Ishikawa (cell line): ENCODE measurements around the gene RFPL1.
A peak's percentile ranks its signal among the peaks of the same experiment; 100 is the strongest.
"Not testable (repeated sequence)": the region's sequence is repeated elsewhere in the genome, so short reads cannot be mapped to it uniquely, and the experiment has no call there.

ENCODE experiments used
- CEBPB ChIP-seq: IDR thresholded peaks from 2 replicates; pipeline ENCODE4 v1.6.1; 2012
- CREB1 ChIP-seq: IDR thresholded peaks from 2 replicates; pipeline ENCODE4 v1.6.1; 2012; ENCODE audit warnings: low read depth
- EGR1 ChIP-seq: IDR thresholded peaks from 2 replicates; pipeline ENCODE4 v1.6.1; 2012
- EP300 ChIP-seq: IDR thresholded peaks from 2 replicates; pipeline ENCODE4 v1.6.1; 2012; ENCODE audit warnings: borderline replicate concordance
- FOXM1 ChIP-seq: IDR thresholded peaks from 2 replicates; pipeline ENCODE4 v1.6.1; 2012; ENCODE audit warnings: low read depth, borderline replicate concordance
- MAX ChIP-seq: IDR thresholded peaks from 2 replicates; pipeline ENCODE4 v1.6.1; 2012
- NFIC ChIP-seq: IDR thresholded peaks from 2 replicates; pipeline ENCODE4 v1.6.1; 2012
- RAD21 ChIP-seq: IDR thresholded peaks from 2 replicates; pipeline ENCODE4 v1.6.1; 2012; ENCODE audit warnings: low read depth
- REST ChIP-seq: IDR thresholded peaks from 2 replicates; pipeline ENCODE4 v1.6.1; 2012; ENCODE audit warnings: low read depth, mild to moderate bottlenecking
- TAF1 ChIP-seq: IDR thresholded peaks from 2 replicates; pipeline ENCODE4 v1.6.1; 2012; ENCODE audit warnings: low read depth, mild to moderate bottlenecking
- TCF12 ChIP-seq: IDR thresholded peaks from 2 replicates; pipeline ENCODE4 v1.6.1; 2012; ENCODE audit warnings: low read depth
- TEAD4 ChIP-seq: IDR thresholded peaks from 2 replicates; pipeline ENCODE4 v1.6.1; 2012
- USF1 ChIP-seq: IDR thresholded peaks from 2 replicates; pipeline ENCODE4 v1.6.1; 2012
- YY1 ChIP-seq: IDR thresholded peaks from 2 replicates; pipeline ENCODE4 v1.6.1; 2012; ENCODE audit warnings: low read depth
- ZBTB7A ChIP-seq: IDR thresholded peaks from 2 replicates; pipeline ENCODE4 v1.6.1; 2012; ENCODE audit warnings: low read depth

Gene RFPL1

GRCh38 chr22:29438283-29438682, at the start of gene RFPL1:
TSS of gene RFPL1 (plus strand) at chr22:29438583.
- not testable (repeated sequence) for TF ChIP-seq MAX, CEBPB, EP300

- TF ChIP-seq ZBTB7A (no peak), TEAD4 (no peak), MAX (no peak), FOXM1 (no peak), TCF12 (no peak), RAD21 (no peak), EGR1 (no peak), EP300 (no peak), YY1 (no peak), CEBPB (no peak), USF1 (no peak)
These were observed 49.7 kb upstream of the RFPL1 start for GRCh38 chr22:29388759-29389090.

GRCh38 chr22:29390270-29390669, 48.1 kb upstream of the RFPL1 start:
- no peak for TF ChIP-seq MAX
- no peak for TF ChIP-seq USF1
- no peak for TF ChIP-seq ZBTB7A
- no peak for TF ChIP-seq EGR1
- no peak for TF ChIP-seq NFIC
- no peak for TF ChIP-seq CREB1
- no peak for TF ChIP-seq YY1
- TF ChIP-seq TCF12, result no peak
- TF ChIP-seq TEAD4, result no peak
- TF ChIP-seq TAF1, result no peak
- no peak for TF ChIP-seq EP300
- TF ChIP-seq CEBPB, result no peak
- TF ChIP-seq RAD21, result no peak
- TF ChIP-seq FOXM1, result no peak
- TF ChIP-seq REST, result no peak

- no peak for TF ChIP-seq TEAD4
These were observed 46.8 kb upstream of the RFPL1 start for GRCh38 chr22:29391546-29391945.

GRCh38 chr22:29393019-29393608, 45.3 kb upstream of the RFPL1 start:
- TF ChIP-seq EP300 (no peak), TCF12 (no peak), CEBPB (no peak), TAF1 (no peak), EGR1 (no peak)

GRCh38 chr22:29394931-29395581, 43.3 kb upstream of the RFPL1 start:
- TF ChIP-seq EGR1 (no peak), RAD21 (peak; percentile 97)

GRCh38 chr22:29396126-29396525, 42.3 kb upstream of the RFPL1 start:
- no peak for TF ChIP-seq TAF1

- no peak for TF ChIP-seq MAX
These were observed 40.6 kb upstream of the RFPL1 start for GRCh38 chr22:29397791-29398190.

- TF ChIP-seq CEBPB (no peak), REST (no peak), RAD21 (no peak), EGR1 (no peak), EP300 (no peak), ZBTB7A (no peak), USF1 (no peak), NFIC (no peak), FOXM1 (no peak), CREB1 (no peak), TAF1 (no peak), MAX (no peak), TCF12 (no peak), TEAD4 (no peak), YY1 (no peak)
These were observed 37.8 kb upstream of the RFPL1 start for GRCh38 chr22:29400576-29400975.
